ENCODE data around the gene DSCAM.
A peak's percentile ranks its signal among the peaks of the same experiment; 100 is the strongest.

Gene DSCAM

GRCh38 chr21:40386294-40386911 is 460.6 kb downstream of the DSCAM start:
- DNase-seq (ENCODE audit: low read depth in 2 of 2) = peak; percentile 1 to 39

- no peak for DNase-seq (ENCODE audit: low read depth in 2 of 2)
These were observed 461.1 kb downstream of the DSCAM start for GRCh38 chr21:40385883-40386282.

GRCh38 chr21:40383951-40384350 is 463.0 kb downstream of the DSCAM start:
- no peak for DNase-seq (ENCODE audit: low read depth in 2 of 2)

- no peak for DNase-seq (ENCODE audit: low read depth in 2 of 2)
These were observed 465.8 kb downstream of the DSCAM start for GRCh38 chr21:40381111-40381510.

GRCh38 chr21:40379881-40380810 is 466.8 kb downstream of the DSCAM start:
- no peak for DNase-seq (ENCODE audit: low read depth in 2 of 2)

- DNase-seq (ENCODE audit: low read depth in 2 of 2) = no peak
These were observed 469.8 kb downstream of the DSCAM start for GRCh38 chr21:40377135-40377534.

- no peak for DNase-seq (ENCODE audit: low read depth in 2 of 2)
These were observed 473.2 kb downstream of the DSCAM start for GRCh38 chr21:40373761-40374160.

GRCh38 chr21:40372506-40372905 is 474.5 kb downstream of the DSCAM start:
- DNase-seq (ENCODE audit: low read depth in 2 of 2) = no peak

- no peak for DNase-seq (ENCODE audit: low read depth in 2 of 2)
These were observed 475.6 kb downstream of the DSCAM start for GRCh38 chr21:40371329-40371728.

GRCh38 chr21:40356644-40357043 is 490.3 kb downstream of the DSCAM start:
- DNase-seq (ENCODE audit: low read depth in 2 of 2) = no peak

GRCh38 chr21:40355076-40355475 is 491.9 kb downstream of the DSCAM start:
- DNase-seq (ENCODE audit: low read depth in 2 of 2) = no peak

- no peak for DNase-seq (ENCODE audit: low read depth in 2 of 2)
These were observed 496.0 kb downstream of the DSCAM start for GRCh38 chr21:40351006-40351405.

- no peak for DNase-seq (ENCODE audit: low read depth in 2 of 2)
These were observed 497.4 kb downstream of the DSCAM start for GRCh38 chr21:40349591-40349990.

GRCh38 chr21:40345711-40346321 is 501.1 kb downstream of the DSCAM start:
- no peak for DNase-seq (ENCODE audit: low read depth in 2 of 2)

GRCh38 chr21:40340357-40340756 is 506.6 kb downstream of the DSCAM start:
- DNase-seq (ENCODE audit: low read depth in 2 of 2) = no peak

GRCh38 chr21:40339050-40339449 is 507.9 kb downstream of the DSCAM start:
- DNase-seq (ENCODE audit: low read depth in 2 of 2) = no peak

- DNase-seq (ENCODE audit: low read depth in 2 of 2) = no peak
These were observed 509.0 kb downstream of the DSCAM start for GRCh38 chr21:40337981-40338380.

- DNase-seq (ENCODE audit: low read depth in 2 of 2) = no peak
These were observed 511.3 kb downstream of the DSCAM start for GRCh38 chr21:40335704-40336103.

GRCh38 chr21:40334159-40334558 is 512.8 kb downstream of the DSCAM start:
- DNase-seq (ENCODE audit: low read depth in 2 of 2) = no peak

GRCh38 chr21:40333731-40334130 is 513.2 kb downstream of the DSCAM start:
- DNase-seq (ENCODE audit: low read depth in 2 of 2) = no peak

- no peak for DNase-seq (ENCODE audit: low read depth in 2 of 2)
These were observed 515.2 kb downstream of the DSCAM start for GRCh38 chr21:40331804-40332203.

GRCh38 chr21:40331172-40331571 is 515.8 kb downstream of the DSCAM start:
- no peak for DNase-seq (ENCODE audit: low read depth in 2 of 2)

GRCh38 chr21:40324389-40324788 is 522.6 kb downstream of the DSCAM start:
- no peak for DNase-seq (ENCODE audit: low read depth in 2 of 2)
